Astrocyte (in vitro differentiated cells and primary cell): ENCODE results near the gene YPEL5.

Experiments
- CTCF ChIP-seq: IDR thresholded peaks from 2 replicates; pipeline ENCODE4 v1.5.1; 2011; ENCODE audit warnings: low read depth, mild to moderate bottlenecking, inconsistent platforms, low read length, moderate library complexity; ENCODE audit not compliant: insufficient read depth
- EZH2 ChIP-seq: IDR thresholded peaks from 2 replicates; pipeline ENCODE4 v1.6.1; 2012; ENCODE audit warnings: mild to moderate bottlenecking, low read length, inconsistent platforms; ENCODE audit not compliant: insufficient read depth

- no peak for TF ChIP-seq CTCF
- no peak for TF ChIP-seq EZH2
Measured at GRCh38 chr2:30108851-30109250, 38.0 kb upstream of the YPEL5 start.
